GM15510 (cell line): ENCODE results near the gene KCTD15.

Experiments
- POLR2A ChIP-seq: IDR thresholded peaks from 3 replicates; pipeline ENCODE4 v1.6.1; 2011; ENCODE audit warnings: borderline replicate concordance; ENCODE audit not compliant: insufficient read length; ENCODE audit errors: extremely low read depth

The KCTD15 gene

GRCh38 chr19:33814181-33815165, 17.8 kb downstream of the KCTD15 start:
- TF ChIP-seq POLR2A, result no peak

GRCh38 chr19:33815380-33816340, 19.0 kb downstream of the KCTD15 start:
- no peak for TF ChIP-seq POLR2A

- TF ChIP-seq POLR2A, result no peak
Observed at GRCh38 chr19:33818411-33818810, 21.7 kb downstream of the KCTD15 start.

GRCh38 chr19:33819506-33819879, 22.8 kb downstream of the KCTD15 start:
- TF ChIP-seq POLR2A, result no peak

GRCh38 chr19:33819880-33820781, 23.5 kb downstream of the KCTD15 start:
- TF ChIP-seq POLR2A, result no peak

- TF ChIP-seq POLR2A, result no peak
Observed at GRCh38 chr19:33821871-33822270, 25.2 kb downstream of the KCTD15 start.

- TF ChIP-seq POLR2A, result no peak
Observed at GRCh38 chr19:33823341-33823740, 26.7 kb downstream of the KCTD15 start.

GRCh38 chr19:33825556-33825955, 28.9 kb downstream of the KCTD15 start:
- TF ChIP-seq POLR2A, result no peak

GRCh38 chr19:33826521-33826920, 29.9 kb downstream of the KCTD15 start:
- no peak for TF ChIP-seq POLR2A

- no peak for TF ChIP-seq POLR2A
Observed at GRCh38 chr19:33828266-33829075, 31.8 kb downstream of the KCTD15 start.

GRCh38 chr19:33830264-33830663, 33.6 kb downstream of the KCTD15 start:
- no peak for TF ChIP-seq POLR2A

- TF ChIP-seq POLR2A, result no peak
Observed at GRCh38 chr19:33831825-33832224, 35.2 kb downstream of the KCTD15 start.

- TF ChIP-seq POLR2A, result no peak
Observed at GRCh38 chr19:33832633-33833032, 36.0 kb downstream of the KCTD15 start.
